Midbrain (tissue), 1 donor: ENCODE measurements around the gene APH1B.

Experiments
- DNase-seq: peaks from one replicate; lab custom pipeline; 2025; lab: John Stamatoyannopoulos, UW

Gene APH1B

DNA sequence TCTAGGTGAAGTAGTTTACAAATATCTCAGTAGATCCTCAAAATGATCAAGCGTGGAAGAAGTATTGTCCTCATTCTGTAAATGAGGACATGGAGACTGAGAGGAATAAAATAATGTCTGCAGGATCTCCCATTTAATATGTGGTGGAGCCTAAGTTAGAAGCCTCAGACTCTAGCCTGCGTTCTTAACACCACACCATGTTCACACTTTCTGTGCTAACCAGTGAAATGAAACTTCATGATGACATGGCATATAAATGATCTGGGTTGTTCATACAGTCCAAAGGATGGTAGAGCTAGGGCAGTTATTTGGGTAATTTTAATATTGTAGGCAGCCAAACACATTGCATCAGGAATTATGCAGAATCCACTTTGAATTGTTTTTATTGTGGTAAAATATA, 25.1 kb upstream of the APH1B start:
- DNase-seq, result no peak

DNA sequence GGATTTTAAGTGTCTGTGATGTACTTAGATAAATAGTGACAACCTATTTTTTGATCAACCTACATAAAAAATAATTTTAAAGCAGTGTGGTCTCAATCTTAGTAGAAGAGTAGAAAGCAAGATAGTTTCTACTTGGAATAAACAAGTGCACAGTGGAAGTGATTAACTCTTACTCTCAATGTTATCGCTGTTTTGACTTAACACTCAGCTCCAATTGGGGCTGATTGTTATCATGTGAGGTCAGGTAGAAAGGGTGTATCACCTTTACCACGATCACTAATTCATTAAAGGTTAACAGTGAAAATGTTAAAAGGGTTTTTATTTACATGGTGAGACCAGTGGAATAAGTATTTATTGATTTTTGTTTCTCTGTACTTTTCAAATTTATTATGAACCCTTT, 22.4 kb upstream of the APH1B start:
- DNase-seq, result no peak

DNA sequence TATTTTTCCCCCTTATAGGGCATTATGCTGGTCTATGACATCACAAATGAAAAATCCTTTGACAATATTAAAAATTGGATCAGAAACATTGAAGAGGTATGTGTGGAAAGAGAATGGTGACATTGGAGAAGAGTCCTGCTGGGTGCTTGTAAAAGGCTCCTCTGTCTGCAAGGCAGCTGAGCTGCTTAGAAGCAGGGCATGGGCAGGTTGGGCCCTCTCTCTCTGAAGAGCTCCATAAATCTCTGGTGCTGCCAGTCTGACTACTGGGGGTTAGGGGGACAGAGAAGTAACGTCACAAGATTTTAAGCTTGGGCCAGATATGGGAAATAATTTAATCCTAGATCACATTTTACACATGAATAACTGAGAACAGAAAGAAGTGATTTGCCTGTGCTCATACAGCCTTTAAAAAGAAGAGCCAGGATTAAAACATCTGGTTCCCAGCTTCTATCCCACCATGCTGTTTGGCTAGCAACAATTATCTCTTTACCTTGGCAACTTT, 21.9 kb upstream of the APH1B start:
- DNase-seq, result no peak

DNA sequence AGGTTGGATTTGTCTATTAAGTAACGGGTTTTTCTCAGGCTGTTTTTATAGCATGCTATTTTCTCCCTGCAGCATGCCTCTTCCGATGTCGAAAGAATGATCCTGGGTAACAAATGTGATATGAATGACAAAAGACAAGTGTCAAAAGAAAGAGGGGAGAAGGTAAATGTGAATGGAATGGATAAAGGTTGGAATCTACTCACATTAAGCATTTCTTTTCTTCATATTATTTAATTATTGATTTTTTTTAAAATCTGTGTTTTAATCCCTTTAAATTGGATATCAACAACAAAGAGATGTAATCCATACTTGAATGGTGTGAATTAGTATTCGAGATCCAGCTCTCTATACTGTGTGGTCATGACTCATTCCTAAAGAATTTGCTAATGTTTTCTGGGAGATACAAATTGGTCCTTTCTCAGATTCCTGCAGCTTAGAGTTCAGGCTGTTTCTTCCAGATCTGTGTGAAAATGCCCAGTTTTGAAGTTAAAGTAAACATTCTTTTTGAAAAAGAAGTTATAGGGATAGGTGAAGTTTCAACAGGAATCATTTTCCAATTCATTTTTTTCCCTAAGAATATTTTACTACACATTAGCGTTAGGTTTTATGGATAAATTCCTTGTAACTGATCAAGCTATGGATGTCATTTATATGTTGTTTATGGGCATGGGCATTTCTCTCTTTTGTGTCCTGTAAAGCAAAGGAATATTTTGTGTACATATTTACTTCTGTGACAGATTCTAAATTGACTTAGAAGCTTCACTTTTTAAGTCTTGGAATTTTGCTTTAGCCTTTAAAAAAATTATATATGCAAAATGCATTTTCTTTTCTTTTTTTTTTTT, 20.8 kb upstream of the APH1B start:
- no peak for DNase-seq

DNA sequence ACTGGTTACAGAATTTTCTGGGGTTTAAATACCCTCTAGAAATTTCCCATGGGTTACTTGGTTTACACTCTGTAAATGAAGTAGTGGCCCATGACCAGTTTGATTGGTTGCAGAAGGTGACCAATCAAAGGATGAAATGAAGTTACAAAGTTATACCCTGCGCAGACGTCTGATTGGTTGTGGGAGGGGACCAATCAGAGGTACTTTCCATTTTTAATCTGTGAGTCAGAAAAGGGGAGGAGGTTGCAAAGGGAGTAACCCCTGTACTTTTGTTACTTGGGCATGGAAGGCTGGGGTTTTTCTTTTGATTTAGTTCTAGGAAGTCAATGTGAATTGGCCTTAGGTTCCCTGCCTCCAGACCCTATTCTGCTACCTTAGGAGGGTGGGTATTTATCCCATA, 18.7 kb upstream of the APH1B start:
- no peak for DNase-seq

DNA sequence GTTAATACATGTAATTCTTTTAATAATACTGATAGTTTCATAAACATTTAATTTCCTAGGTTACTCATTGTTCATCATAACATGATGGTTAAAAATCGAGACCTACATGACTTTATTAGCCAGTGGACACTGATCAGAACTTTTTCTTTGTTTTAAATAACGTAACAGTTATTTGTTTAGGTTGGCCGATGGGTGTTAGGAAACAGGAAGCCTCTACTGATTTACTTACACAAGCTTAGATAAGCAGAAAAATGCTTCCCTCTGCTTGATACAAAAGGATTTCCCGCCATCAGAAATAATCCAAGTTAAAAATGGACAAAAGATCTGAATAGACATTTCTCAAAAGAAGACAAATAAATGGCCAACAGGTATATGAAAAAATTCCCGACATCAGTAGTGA, 16.6 kb upstream of the APH1B start:
- DNase-seq, result no peak

DNA sequence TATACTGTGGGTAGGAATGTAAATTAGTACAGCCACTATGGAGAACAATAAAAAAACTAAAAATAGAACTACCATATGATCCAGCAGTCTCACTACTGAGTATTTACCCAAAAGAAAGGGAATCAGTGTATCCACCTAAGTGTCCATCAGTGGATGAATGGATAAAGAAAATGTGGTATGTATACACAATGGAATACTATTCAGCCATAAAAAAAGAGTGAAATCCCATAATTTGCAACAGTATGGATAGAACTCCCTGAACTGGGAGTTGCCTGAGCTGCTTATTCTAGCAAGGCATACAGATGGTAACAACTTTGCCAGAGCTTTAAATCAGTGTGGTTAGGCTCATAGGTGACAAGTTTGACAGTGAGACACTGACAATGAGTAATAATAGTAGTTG, 16.1 kb upstream of the APH1B start:
- DNase-seq, result no peak

DNA sequence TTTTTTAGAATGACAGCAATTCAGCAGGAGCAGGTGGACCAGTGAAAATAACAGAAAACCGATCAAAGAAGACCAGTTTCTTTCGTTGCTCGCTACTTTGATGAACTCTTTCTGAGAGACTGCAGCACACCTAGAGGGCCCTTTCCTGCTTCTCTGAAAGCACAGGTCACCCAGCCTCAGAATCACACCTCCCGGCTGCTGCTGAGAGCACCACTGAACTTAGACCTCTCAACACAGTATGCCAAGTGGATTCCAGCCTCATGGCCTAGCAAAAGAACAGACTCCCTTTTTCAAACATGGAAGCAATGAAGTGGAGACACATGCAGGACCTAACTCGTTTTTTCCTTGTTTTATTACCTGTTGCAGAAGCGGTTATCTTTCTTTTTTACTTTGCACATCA, 13.9 kb upstream of the APH1B start:
- no peak for DNase-seq

DNA sequence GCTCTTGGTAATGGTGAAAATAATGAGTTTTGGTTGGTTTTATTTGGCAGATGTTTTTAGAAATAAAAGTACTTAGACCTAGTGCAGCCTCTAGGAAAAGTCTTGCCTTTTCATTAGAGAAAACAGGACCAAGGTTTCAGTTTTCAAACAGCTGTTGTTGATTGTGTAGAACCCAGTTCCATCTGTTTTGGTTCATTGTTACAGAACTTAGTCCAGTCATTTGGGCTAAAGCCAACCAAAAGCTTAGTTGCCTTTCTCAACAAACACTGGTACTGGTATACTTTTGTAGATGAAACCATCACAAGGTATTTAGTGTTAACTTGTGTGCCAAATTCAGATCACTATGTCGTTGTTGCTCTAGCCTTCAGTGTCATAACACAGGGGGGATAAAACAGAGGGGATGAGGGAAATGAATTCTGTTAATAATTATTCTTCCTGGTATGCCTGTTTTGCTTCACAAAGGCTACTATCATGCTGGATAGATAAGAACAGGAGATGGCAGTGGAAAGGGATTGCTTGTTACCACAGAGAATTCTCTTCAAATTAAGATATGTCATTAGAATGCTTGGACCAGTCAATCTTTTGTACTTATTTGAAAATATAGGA, 12.6 kb upstream of the APH1B start:
- no peak for DNase-seq

DNA sequence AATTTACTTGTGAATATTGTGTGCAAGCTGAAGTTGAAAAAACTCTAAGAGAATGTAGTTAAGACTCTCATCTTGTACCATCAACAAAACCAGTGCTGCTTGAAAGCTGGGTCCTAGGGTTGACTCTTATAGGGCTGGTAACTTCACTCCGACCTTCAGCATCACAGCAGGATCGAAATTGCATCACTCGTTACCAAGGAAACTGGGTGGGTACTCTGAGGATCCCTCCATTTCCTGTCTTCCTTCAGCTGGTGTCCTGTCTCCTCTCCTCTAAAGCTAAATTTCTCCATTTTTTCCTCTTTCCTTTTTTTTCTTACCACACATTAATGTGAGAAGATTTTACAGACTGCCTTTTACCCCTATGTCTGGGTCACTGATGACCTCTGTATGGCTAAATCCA, 3.0 kb upstream of the APH1B start:
- DNase-seq, result no peak

DNA sequence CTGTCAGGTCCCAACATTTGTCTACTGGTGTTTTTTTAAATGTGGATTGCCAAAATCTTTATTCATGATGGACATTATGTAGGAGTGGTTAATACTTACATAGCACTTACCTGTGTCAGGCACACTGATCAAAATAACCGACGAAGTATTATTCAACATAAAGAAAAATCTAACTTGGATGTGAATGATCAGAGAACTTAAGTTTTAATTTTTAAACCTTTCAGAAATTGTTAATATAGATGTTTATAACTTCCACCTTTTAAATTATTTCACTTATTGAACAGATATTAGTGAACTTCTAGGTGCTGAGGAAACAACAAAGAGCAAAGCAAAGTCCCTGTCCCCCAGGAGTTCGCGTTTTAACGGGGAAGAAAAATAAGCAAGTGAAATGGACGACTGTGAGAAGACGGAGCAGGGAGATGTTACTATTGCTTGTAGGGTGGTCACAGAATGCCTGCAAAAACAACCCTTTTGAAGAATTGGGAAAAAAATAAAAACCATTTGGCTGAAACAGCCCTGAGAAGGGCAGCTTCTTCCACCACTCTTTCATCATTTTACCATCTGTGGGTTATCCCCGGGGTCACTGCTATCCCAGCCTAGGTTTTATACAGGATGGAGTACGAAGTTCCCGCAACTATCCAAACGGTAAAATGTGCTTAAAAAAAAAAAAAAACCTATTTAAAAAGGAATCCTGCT, 915 bp upstream of the APH1B start:
- no peak for DNase-seq

DNA sequence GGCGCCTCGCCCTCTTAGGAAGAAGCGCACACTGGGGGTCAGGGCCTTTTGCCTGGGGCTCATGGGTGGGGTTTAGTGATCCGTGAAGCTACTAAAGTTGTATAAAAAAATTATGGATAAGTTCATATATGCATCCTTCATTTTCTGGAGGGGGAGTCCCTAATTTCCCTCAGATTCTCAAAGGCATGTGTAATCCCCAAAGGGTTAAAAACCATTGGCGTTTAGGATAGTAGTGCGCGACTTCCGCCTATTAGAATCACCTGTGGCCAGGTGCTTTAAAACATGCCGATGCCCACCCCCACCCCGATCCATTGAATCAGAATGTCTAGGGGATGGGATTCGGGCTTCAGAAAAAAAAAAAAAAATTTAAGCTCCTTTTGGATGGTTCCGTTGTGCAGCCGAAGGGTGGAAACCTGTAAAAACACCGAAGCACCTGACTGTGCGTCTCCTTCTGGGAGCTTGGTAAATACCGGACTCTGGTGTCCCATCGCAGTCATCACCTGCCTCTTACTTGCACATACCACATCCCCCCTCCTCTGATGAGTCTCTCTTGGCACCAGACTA, 570 bp downstream of the APH1B start:
- no peak for DNase-seq

DNA sequence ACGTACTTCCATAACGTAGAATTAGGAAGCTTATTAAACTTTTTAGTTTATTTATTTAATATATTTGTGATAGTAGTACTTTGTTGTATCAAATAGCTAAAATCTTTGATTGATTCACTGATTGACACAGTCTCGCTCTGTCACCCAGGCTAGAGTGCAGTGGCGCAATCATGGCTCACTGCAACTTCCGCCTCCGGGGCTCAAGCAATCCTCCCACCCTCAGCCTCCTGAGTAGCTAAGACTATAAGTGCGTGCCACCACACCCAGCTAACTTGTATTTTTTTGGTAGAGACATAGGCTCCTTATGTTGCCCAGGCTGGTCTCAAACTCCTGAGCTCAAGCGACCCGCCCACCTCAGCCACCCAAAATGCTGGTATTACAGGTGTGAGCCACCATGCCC, 5.7 kb downstream of the APH1B start:
- no peak for DNase-seq

DNA sequence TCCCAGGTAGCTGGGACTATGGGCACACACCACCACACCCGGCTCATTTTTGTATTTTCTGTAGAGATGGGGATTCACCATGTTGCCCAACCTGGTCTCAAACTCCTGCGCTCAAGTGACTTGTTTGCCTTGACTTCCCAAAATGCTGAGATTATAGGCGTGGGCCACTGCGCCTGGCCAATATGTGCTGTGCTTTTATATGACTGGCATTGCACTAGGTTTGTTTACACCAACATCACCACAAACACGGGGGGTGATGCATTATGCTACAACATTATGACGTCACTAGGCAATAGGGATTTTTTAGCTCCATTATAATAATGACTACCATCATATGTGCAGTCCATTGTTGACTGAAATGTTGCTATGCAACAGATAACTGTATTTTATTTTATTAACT, 6.9 kb downstream of the APH1B start:
- no peak for DNase-seq

DNA sequence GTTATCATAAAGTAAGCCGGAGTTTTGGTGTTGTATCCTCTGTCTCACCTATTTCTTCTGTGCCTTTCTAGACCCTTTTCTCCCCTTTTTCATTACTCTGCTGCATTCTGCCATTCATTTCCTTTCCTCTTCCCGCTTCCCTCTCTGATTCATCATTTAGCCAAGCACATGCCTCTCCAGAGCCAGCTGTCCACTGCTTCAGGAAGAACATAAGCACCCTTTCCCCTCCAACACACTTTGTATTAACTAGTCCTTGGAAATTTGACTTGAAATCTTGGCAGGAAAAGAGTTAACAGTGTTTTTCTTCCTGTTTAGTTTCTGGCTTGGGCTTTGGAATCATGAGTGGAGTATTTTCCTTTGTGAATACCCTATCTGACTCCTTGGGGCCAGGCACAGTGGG, 9.7 kb downstream of the APH1B start:
- no peak for DNase-seq

DNA sequence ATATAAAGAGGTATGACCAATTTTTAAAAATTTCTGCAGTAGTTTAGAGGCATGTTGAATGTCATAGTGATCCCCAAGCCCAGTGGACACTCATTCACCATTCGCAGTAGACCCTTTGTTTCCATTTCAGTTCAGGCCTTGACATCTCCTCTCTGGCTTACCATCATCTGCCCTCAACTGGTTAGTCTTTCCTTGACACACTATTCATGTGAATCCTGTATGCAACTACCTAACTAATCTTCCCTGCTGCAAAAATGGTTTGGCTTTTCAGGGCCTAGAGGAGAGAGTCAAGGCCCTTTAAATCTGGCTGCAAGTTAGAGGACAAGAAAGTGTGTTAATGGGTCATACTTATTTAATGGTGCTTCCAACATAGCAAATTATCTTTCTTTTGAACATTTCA, 10.9 kb downstream of the APH1B start:
- no peak for DNase-seq

DNA sequence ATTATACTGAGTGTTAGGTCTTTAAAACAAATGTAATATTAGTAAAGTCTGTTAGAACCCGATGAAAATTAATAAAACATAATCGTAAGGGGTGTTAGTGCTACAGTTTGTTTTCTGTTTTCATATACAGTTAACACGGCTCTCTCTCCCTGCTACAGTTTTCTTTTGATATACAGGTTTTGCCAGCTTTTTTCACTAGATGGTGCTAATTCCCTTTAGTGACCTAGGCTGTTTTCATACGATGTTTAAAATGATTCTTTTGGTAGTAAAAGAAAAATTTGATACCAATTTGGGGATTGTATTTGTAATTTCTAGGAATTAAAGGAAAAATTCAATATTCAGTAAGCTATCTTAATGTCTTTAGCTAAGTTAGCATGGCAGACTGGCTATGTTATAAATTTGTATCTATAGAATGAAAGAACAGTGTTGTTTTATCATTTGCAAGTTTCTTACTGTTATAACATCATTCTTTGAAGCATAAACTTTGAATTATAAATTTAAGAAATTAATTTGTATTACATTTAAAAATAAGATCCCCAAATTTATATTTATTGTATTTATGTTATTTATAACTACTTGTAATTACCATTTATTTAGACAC, 11.5 kb downstream of the APH1B start:
- peak; percentile 75 for DNase-seq

DNA sequence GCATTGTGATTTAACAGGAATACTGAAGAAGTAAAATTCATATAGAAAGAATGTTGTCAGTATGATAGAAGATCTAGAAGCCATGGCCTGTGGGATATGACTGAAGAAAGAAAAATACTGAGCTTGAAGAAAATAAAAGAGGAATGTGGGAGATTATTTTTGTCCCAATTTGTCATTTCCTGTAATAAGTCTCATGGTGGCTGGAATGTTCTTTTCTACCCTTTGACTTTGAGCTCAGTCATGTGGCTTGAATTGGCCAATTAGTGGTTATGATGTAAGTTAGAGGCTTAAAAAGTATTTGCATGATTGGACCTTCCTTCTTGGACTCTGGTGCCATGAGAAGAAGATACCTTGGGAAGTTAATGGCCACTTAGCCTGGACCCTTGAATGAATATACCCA, 14.1 kb downstream of the APH1B start:
- no peak for DNase-seq

DNA sequence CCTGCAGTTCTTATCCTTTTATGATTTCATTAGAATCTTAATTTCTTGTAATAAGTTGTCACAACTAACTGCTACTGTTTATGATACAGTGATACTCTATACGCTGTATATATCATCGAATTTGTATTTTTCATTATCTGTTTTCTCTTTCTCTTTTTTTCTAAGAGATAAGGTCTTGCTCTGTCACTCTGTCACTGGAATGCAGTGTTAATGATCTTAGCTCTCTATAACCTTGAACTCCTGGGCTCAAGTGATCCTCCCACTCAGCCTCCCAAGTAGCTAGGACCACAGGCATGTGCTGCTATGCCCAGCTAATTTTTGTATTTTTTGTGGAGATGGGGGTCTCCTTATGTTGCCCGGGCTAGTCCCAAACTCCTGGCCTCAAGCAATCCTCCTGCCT, 14.8 kb downstream of the APH1B start:
- DNase-seq, result no peak

DNA sequence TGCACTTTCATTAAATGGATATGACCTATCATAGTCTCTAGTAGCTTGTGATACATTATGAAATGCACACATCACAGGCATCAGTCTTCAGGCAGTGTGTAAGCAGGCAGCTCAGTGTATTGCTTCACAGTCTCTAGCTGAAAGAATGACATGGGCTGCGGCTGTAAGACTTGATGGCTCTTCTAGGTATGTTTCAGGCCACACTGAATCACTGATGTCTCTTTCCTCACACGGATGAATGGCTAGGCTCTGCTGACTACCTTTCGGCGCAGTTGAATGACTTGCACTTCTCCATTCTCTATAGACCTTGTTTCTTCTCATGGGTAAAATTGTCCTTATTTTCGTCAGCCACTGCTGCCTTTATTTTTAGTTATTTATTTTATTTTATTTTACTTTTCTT, 15.4 kb downstream of the APH1B start:
- DNase-seq, result no peak

DNA sequence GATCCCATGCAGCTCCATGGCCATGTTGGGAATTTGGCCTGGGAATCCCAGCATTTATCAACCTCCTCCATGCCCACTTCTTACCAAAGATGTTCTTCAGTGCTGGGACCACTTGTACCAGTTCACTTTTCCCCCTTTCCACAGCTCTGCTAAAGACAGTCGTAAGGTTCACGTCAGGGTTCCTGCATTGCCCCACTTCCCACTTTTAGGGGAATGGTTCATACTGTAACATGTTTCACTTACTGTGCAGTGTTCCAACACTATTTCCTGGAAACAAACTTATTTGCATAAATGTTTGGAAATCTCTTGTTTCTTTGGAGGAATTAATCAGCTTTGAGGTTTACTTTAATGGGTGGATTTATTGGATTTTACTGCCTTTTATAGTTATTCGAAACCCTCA, 17.0 kb downstream of the APH1B start:
- no peak for DNase-seq

DNA sequence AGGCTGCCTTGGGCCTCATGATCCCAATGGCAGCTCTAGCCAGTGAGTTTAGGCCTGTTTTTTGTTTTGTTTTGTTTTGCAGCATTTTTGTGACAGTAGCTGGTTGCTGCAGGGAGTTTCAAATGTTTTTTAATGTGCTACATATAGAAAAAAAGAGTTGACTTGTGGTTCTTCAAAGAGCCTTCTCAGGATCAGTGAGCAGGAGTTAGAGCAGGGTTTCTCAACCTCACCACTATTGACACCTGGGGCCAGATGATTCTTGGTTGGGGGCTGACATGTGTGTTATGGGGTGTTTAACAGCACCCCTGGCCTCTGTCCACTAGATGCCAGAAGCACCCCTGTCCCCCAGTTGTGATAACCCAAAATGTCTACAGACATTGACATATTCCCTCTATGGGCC, 17.9 kb downstream of the APH1B start:
- DNase-seq, result no peak
